GM19043 (cell line): Measurements from ENCODE around the gene IQCF6.
"Not testable (repeated sequence)": the region's sequence is repeated elsewhere in the genome, so short reads cannot be mapped to it uniquely, and the experiment has no call there.

Experiments used
- ATAC-seq: cut with Tn5 transposase; IDR thresholded peaks from one replicate; pipeline ENCODE4 v1.9.1; 2021; ENCODE audit warnings: low read depth; ENCODE audit not compliant: unreplicated experiment

The IQCF6 gene

DNA sequence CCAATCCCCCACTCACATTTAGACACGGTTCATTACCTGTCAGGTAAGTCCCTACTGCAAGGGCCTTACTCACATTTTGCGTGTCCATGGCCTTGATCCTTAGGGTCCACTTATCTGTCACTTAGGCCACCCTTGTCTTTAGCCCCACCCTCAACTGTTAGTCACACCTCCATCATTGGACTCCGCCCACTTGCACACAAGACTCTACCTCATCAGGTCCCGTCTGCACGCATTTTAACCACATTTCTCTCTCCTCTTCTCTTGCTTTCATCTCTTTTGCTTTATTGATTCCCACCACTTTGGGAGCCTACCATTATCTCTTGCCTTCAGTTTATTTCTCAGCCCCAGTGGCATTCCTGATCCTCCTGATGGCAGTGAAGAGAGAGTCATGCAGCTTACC is at the start of gene IQCF6:
TSS of gene IQCF6 (minus strand) at position 101 of the 400 bp plus-strand sequence. CDS start at position 88, 13 bp downstream.
- ATAC-seq = no peak

DNA sequence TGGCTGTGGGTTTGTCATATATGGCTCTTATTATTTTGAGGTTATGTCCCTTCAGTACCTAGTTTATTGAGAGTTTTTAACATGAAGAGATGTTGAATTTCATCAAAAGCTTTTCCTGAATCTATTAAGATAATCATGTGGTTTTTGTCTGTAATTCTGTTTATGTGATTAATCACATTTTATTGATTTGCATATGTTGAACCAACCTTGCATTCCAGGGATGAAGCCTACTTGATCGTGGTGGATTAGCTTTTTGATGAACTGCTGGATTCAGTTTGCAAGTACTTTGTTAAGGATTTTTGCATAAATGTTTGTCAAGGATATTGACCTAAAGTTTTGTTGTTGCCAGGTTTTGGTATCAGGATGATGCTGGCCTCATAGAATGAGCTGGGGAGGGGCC is 49.3 kb upstream of the IQCF6 start:
- ATAC-seq = no peak

DNA sequence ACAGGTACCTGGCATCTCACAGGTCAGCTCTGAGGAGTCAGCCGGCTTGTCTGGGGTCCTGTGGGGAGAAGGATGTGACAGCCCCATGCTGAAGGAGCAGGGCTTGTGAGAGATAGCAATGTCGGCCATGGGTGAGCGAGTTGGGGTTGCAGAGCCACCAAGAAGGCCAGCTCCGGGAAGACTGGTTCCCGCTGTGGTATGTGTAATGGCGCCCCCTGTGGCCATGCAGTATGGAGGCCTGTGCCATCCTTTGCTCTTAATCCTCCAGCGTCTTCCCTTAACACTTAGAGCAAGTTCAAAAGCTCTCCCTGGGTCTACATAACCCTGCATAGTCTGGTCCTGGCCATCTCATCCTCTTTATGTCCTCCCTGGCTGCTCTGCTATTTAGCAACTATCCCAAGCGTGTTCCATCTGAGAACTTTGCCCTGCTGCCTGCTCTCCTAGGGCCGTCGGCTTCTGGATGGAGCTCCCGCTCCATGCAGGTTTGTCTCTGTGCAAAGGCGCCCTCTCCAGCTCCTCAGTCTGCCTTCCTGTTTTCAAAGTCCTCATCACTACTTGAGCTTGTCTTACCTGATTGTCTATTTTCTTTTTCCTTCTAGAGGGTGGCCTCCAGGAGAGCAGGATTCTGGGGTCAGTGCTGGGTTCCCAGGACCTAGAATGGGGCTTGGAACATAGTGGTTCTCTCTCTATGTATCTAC is 40.8 kb upstream of the IQCF6 start:
- no peak for ATAC-seq

DNA sequence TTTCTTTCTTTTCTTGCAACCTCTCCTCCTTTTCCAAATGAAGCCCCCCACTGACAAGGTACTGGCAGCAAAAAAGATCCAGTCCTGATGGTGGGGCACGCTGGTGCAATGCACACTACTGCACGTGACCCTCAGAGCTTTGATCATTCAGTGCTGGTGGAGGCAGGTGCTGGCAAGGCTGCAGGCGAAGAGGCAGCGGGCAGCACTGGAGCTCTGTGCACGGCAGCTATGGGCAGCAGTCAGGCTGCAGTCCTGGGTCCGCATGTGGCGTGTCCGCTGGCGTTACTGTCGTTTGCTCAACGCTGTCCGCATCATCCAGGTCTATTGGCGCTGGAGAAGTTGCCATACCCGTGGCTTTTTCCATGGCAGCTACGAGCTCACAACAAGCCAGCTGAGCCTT is 40.1 kb upstream of the IQCF6 start:
- ATAC-seq = no peak

DNA sequence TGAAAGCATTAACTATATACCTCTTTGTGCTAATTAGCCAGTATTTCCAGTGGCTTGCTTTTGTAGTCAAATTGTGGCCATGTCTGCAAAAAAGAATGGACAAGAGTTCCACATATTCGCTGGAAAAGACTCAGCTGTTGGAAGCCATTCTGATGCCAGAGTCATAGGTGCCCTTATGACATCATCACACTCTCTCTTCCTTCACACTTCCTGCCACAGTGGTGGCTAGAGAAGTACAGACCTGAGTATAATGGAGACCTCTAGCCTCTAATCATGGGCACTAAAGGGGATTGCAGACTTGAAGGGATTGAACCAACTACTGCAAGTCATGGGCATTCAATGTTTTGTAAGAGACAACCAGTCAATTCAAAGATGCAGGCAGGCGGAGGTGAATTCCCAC is 38.3 kb upstream of the IQCF6 start:
- no peak for ATAC-seq

DNA sequence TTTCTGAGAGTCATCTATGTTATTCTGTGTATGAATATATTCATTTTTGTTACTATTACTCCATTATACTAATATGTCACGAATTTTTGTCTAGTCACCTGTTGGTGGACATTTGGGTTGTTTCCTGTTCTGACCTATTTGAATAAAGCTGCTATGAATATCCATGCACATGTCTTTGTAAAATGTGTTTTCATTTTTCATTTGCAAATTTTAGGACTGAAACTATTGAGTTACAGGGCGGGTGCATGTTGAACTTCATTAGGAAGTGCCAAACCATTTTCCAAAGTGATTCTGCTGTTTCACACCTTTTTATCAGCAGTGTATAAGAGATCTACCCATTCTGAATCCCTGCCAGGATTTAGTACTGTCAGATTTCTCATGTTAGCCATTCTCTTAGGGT is 37.7 kb upstream of the IQCF6 start:
- no peak for ATAC-seq

DNA sequence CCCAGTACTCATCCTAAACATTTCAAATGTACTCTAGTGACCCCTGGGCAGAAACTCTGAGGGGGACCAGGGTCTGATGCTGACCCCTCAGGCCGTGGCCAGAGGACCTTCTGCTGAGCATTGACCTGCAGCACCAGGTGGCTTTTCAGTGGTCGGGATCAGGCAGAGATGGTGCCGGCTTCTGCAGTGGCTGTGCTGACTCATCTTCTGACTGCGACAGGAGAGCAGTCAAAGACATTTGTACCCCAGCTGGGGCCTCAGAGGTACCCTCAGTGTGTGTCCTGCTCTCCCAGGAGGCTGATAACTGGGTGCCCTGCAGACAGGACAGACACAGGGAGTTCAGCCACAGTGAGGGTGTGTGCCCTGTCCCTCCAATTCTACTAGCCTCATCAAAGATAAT is 36.6 kb upstream of the IQCF6 start:
- ATAC-seq = no peak

DNA sequence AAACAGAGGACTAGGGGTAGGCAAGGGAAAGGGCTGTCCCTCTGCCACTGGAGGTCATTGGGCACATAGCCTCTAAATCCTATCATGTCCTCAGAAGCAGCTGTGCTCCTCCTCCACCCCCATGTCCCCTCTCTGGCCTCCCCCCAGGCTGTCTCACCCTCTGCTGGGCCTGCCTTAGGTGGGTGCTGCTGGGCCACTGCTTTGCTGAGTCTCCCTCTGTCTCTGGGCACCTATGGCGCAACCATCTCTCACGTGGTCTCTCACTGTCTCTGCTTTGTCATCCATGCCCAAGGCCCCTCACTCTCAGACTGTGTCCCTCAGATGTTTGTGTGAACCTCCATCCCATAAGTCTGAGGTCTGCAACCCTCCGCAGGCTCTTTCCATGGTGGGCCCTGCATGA is 35.0 kb upstream of the IQCF6 start:
- ATAC-seq = no peak

DNA sequence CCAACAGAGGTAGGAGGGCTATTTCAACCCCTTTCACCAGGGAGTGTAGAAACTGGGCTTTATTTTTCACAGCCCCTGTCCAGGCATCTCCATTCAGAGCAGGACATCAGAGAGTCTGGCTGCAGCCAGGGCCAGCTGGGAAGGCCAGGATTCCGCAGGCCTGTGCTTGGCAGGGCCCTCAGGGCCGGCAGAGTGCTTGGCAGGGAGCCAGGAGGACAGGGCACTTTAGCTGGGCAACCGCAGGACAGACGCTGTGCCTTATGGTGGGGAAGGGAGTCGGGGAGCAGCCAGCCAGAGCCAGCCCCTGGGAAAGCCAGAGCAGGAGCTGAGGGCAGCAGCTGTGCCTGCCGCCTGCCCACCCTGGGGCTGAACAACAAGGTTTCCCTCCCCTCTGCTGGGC is 34.5 kb upstream of the IQCF6 start:
- ATAC-seq = no peak

DNA sequence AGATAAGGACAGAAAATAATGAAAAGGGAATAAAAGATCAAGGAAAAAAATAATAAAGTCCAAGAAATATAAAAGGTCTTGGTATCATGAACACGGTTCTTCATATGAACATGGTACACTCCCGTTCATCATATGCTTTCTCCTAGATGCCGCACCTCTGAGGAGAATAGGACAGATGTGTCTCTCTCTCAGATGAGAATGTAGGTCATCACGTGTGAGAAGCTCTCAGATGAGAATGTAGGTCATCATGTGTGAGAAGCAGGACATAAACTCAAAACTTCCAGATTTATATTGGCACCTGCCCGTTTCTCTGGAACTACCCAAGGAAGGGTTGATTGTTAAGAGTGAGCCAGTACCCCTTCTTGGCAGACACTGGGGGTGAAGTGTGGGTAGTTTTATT is 29.9 kb upstream of the IQCF6 start:
- ATAC-seq = no peak

DNA sequence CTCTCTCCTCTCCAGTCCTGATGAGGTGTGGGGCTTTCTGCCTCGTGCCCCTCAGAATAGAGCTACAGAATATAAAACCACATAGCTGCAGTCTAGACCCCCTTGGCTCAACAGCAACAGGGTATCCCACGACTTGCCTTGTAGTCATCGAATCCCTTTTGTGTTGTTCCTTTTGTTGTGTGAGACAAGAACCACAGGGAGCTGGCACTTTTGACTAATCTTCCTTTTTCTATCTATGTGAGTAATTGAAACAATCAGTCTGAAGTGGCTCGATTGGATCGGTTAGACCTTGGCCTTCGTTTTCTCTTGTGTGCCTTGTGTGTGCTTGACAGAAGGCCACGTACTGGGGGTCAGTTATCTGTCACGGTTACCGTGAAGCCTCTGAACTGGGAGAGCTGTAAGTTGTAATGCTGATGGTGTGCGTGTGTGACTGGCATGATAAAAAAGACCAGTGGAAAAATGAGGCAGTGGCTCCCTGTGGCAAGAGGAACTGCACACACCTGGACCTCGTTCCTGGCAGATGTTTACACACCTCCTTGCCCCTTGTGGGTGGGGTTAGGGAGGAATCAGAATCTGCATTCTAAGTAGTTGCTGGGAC is 23.2 kb upstream of the IQCF6 start:
- ATAC-seq = no peak

DNA sequence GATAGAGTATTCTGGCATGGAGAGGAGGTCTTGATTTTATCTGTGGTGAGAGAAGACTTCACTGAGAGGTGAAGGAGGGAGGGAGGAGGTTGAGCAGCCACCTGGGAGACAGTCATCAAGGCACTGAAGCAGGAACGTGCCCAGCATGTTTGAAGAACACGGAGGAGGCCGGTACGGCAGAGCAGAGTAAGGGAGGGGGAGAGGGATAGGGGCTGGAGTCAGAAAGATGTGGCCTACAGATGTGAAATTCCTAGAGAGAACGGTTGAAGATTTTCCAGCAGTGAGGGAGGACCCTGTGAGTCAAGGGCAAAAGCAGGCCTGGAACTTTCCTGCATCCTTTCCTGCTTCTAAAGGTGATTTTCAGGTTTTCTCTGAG is 21.7 kb upstream of the IQCF6 start:
- ATAC-seq = no peak

DNA sequence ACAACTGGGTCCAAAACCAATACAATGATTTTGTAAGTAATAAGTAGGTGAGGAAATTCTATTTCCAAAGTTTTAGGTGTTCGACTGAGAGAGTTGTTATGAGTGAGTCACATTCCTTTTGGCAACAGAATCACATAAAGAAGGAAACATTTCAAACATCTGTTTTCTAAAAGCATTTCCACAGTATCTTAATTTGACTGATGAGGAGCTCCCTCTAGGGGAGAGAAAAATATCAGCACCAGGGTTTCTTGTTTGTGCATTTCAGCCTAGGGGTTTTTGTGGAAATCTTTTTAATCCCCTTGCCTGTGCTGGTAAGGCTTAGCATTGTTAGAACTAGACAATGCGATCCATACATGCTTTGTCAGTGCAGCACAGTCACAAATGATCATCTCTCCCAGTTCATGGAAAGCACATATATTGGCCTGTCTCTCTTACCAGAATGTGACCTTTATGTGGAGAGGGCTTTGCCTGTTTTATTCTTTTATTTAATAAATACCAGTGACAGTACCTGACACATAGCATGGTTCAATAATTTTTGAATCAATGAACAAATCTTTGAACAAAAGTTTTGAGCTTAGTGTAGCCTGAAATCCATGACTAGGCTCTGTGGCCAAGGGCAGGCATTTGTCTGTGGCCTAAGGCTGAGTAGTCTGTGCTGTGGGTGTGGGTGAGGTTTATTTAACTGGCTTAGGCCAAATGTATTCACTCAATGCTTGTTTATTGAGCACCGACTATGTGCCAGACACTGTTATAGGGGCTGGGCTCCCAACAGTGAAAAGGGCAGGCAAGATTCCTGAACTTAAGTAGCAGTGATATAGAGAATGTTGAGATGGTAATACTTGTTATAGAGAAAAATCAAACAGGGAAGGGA is 21.1 kb upstream of the IQCF6 start:
- ATAC-seq = no peak

DNA sequence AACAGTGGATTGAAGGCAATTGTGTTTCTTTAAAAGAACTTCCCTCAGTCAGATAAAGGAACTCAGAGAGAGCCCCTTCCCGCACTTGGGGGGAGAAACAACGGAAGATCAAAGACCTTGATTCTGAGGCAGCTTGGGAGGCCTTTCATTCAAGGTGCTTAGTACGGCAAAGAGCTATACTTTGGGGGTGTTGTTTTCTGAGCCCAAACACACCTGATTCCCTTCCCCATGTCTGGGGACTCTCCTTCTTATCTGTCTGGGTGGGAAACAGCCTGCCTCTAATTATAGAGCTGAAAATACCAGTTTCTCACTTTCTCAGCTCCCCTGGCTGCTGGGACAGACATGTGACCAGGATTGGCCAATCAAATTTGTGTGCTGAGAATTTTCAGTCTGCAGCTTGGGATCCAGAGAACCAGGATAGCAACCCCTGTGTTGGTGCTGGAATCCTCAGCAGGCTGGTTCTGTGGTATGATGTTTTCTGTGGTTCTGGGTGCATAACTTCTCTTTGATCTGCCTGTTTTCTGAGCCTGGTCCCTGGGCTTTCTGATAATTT is 19.4 kb upstream of the IQCF6 start:
- ATAC-seq = no peak

DNA sequence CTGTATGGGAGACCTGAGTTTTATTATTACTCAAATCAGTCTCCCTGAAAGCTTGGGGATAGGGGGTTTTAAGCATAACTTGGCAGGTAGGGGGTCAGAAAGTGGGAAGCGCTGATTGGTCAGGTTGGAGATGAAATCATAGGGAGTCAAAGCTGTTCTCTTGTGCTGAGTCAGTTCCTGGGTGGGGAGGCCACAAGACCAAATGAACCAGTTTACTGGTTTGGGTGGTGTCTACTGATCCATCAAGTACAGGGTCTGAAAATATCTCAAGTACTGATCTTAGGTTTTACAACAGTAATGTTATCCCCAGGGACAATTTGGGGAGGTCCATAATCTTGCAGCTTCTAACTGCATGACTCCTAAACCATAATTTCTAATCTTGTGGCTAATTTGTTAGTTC is 17.8 kb upstream of the IQCF6 start:
- ATAC-seq = no peak

DNA sequence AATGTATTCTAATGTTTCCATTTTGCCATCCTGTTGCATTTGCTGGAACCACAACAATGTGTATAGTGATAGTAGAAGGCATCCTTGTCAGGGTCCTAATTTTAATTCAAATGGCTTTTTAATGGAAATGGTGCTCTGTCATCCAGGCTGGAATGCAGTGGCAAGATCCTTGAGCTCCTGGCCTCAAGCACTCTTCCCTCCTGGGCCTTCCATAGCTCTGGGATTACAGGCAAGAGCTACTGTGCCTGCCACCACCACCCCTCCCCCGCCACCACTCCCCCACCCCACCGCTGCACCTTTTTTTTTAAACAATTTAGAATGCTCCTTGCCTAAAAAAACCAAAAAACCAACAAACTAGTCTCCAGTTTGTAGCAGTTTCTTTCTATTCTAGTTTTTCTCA is 15.2 kb upstream of the IQCF6 start:
- ATAC-seq = no peak

DNA sequence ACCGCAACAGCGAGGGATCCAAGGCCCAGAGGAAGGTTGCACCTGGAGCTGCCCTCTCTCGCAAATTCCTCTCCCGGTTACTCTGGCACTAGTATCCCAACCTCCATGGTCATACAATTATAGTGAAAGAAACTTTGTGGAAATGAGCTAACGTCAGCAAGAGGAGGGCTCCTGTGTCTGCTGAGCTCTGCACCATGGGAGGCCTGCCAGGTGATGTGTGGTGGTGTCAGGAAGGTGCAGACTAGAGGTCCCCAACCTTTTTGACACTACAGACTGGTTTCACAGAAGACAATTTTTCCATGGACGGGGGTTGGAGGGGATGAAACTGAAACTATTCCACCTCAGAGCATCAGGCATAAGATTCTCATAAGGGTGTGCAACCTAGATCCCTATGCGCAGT is 13.2 kb upstream of the IQCF6 start:
- ATAC-seq = no peak

DNA sequence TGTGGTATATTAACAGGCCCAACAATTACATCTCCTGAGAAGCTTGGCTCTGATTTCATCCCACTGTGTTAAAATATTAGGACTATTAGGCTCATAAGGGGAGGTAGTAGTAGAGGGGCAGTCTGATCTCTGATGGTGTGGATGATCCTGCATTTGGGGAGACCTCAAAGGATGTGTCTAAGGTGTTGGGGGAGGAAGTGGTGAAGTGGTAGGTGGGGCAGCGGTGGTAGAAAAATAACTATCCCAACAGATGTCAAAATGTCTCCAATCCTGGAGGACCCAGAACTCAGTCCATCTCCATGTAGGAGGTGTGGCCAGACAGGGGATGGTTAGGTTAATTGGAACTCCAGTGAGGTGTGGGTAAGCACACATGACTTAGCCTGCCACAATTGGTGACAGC is 10.4 kb upstream of the IQCF6 start:
- ATAC-seq = no peak

DNA sequence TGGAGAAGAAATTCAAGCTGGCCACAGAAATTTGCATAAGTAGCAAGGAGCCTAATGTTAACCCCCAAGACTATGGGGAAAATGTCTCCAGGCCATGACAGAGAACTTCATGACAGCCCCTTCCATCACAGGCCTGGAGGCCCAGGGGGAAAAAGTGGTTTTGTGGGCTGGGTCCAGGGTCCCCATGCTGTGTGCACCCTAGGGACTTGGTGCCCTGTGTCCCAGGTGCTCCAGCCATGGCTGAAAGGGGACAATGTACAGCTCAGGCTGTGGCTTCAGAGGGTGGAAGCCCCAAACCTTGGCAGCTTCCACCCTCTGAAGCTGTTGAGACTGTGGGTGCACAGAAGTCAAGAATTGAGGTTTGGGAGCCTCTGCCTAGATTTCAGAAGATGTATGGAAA is 8.5 kb upstream of the IQCF6 start:
- not testable (repeated sequence) for ATAC-seq

DNA sequence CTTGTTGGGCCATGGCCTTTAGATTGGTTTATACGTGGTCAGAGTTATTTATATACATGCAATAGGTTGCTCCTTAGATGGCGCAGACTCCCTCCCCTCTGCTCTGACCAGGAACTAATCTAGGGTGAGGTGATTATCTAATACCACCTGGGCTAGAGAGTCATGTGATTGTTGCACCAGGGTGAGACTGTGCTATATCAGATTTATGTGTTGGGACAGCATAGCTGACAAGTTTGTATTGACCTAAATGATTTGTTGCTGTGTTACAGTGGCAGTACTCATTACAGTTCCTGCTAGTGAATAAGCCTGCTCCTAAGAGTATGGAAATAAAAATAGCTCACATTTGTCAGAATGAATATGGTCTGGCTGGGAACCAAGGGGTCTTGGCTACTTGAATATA is 7.2 kb upstream of the IQCF6 start:
- ATAC-seq = no peak

DNA sequence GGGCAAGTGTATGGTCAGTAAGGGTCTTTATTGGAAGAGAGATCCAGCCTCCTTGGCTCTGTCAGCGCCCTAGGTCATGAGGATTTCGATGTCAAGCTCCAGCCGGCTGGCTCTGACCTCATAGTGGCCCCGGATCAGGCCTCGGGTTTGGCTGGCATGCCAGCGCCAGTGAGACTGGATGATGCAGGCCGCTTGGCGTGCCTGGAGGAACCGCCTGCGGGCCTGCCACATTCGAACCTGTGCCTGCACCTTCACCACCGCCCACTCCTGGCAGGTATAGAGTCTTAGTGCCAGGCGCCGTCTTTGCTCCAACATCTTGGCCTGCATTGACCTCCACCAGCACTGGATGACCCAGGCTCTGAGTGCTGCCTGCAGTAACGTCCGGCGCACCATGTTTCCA is 483 bp downstream of the IQCF6 start:
- no peak for ATAC-seq

DNA sequence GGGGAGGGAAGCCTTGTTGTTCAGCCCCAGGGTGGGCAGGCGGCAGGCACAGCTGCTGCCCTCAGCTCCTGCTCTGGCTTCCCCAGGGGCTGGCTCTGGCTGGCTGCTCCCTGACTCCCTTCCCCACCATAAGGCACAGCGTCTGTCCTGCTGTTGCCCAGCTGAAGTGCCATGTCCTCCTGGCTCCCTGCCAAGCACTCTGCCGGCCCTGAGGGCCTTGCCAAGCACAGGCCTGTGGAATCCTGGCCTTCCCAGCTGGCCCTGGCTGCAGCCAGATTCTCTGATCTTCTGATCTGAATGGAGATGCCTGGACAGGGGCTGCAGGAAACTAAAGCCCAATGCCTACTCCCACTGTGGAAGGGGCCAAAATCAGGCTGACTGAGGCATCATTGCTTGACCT is 1.1 kb downstream of the IQCF6 start:
- ATAC-seq = no peak
